ACC112 (cell line): ENCODE data around the gene EN2.
A peak's percentile ranks its signal among the peaks of the same experiment; 100 is the strongest.

Experiments used
- H2AFZ ChIP-seq: fragments of 200-600 bp; sonication (generic); one replicate; pipeline ENCODE4 v1.6.0; 2017; ENCODE audit warnings: antibody characterized with exemption, low read length; ENCODE audit not compliant: unreplicated experiment
- H3K27ac ChIP-seq: fragments of 200-600 bp; sonication (generic); 2 replicates; pipeline ENCODE4 v1.5.1; 2014; ENCODE audit warnings: low read depth, mild to moderate bottlenecking, antibody characterized with exemption, low read length, moderate library complexity
- H3K27me3 ChIP-seq: fragments of 200-600 bp; sonication (generic); 2 replicates; pipeline ENCODE4 v1.6.1; 2014; ENCODE audit warnings: mild to moderate bottlenecking, antibody characterized with exemption, low read length, moderate library complexity, mixed read lengths; ENCODE audit not compliant: insufficient read depth
- H3K36me3 ChIP-seq: fragments of 200-600 bp; sonication (generic); 2 replicates; pipeline ENCODE4 v1.6.1; 2016; ENCODE audit warnings: mild to moderate bottlenecking, antibody characterized with exemption, low read length, moderate library complexity, mixed read lengths; ENCODE audit not compliant: insufficient read depth
- H3K4me1 ChIP-seq: fragments of 200-600 bp; sonication (generic); one replicate; pipeline ENCODE4 v1.6.1; 2016; ENCODE audit warnings: low read length, mixed read lengths; ENCODE audit not compliant: insufficient read depth, unreplicated experiment, control insufficient read depth
- H3K4me3 ChIP-seq: fragments of 200-600 bp; sonication (generic); 2 replicates; pipeline ENCODE4 v1.5.1; 2014; ENCODE audit warnings: mild to moderate bottlenecking, low read depth, low read length
- H3K79me2 ChIP-seq: fragments of 200-600 bp; sonication (generic); one replicate; pipeline ENCODE4 v1.6.0; 2016; ENCODE audit warnings: low read length; ENCODE audit not compliant: control insufficient read depth, unreplicated experiment, insufficient read depth

EN2 gene

GRCh38 chr7:155489862-155490696, 32.1 kb downstream of the EN2 start:
- Histone ChIP-seq H3K27ac (no peak overlapping the region), H3K4me1 (no peaks in the 10 kb centered on the region), H2AFZ (no peak overlapping the region), H3K27me3 (peaks cover 45% of the 10 kb centered on the region), H3K4me3 (peak overlapping the region; percentile 45), H3K79me2 (no peaks in the 10 kb centered on the region), H3K36me3 (no peaks in the 10 kb centered on the region)

DNA sequence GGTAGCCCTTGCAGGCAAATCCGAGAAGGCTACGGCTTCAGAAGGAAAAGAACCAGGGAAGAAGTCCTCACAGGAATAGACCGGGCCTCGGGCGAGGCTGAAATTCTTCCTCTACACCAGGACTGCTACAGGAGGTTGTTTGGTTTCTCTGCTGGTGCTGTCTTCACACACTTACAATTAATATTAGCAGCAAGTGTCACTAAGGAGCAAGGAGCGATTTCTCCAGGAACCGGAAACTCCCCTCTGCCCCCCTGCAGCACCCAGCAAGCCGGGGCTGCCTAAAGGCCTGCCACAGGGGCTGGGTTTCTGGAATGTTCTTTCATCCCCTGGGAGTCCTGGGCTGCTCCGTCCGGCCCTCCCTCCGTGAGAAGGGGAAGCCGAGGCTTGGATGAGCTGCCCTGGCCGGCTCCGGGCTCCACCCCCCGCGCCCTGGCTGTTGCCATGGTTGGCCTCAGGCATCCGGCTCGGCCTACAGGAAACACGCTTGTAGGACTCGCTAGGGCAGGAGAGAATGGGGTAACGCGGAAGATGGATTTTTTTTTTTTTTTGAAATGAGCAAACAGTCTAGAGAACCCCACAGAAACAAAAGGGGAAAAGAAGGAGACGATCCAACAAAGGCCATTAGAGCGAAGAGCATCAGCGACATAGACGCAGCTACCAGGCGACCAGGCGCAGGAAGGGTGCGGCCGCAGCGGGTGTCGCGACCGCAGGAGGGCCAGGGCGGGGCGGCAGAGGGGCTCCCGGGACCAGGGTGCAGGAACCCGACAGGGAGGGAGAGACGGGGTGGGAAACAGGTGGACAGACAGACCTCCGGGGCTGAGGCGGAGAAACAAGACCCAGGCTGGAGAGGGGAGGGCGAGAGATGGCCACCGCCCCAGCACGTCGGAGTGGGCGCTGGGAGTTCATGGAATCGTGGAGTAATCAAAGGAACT, 33.0 kb downstream of the EN2 start:
- Histone ChIP-seq H3K36me3 (no peaks in the 10 kb centered on the region), H3K27me3 (peaks cover 45% of the 10 kb centered on the region), H3K79me2 (no peaks in the 10 kb centered on the region), H3K4me1 (no peaks in the 10 kb centered on the region), H2AFZ (no peak overlapping the region), H3K27ac (no peak overlapping the region), H3K4me3 (peak overlapping the region; percentile 45)

DNA sequence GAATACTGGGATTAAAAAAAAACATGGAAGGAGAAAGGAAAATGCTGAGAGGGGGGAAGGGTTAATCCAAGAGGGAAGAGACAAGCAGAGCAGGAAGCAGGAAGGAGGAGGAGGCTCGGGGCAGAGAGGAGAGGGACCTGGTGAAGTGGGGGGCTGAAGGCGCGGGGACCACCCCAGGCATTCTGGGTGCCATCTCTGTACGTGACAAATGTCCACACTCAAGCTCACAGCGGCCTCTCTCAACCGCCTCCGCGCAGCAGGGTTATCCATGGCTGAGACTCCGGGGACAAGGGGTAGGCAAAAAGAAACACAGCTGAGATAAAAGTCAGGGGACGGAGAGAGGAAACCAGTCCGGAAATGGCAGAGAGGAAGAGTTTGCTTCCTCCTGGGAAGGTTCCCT, 33.9 kb downstream of the EN2 start:
- H3K27me3 ChIP-seq, result peaks cover 45% of the 10 kb centered on the region
- no peak overlapping the region for H3K4me3 ChIP-seq
- H2AFZ ChIP-seq, result no peak overlapping the region
- H3K79me2 ChIP-seq, result no peaks in the 10 kb centered on the region
- no peaks in the 10 kb centered on the region for H3K36me3 ChIP-seq
- H3K27ac ChIP-seq, result no peak overlapping the region
- no peaks in the 10 kb centered on the region for H3K4me1 ChIP-seq

DNA sequence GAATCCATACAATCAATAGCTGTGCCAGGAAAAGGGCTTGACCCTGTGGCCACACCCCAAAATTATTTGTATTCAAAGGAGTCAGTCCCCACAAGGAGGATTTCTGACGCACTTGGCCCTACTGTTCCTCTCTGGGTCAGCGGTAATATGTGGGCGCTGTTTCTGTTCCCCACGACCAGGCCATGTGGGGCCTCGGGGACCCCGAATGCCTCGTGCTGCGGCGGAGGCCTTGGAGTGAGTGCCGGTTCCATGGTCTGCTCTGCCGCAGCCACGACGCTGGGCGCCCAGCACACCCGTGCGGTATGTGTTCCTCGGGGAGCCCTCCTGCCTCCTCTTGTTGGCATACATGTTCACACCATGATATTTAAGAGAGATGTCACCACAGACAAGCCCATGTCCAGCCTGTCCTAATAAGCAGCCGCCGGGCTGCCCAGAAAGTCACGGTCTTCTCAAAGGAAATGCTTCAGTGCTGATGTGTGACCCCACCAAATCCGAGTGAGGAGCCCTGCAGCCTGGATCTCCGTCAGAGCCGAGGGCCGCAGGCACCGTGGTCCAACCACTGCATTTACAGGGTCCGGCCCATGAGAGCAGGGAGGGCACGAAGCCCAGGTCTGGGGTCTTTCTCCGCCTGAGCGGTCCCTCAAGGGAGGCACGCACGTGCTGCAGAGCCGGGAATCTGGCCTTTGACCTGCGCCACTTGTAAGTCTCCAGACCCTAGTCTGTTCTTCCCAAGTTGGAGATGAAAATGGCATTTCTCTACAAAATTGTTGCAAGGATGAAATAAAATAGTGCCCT, 36.0 kb downstream of the EN2 start:
- Histone ChIP-seq H3K36me3 (no peaks in the 10 kb centered on the region), H3K27ac (no peak overlapping the region), H2AFZ (no peak overlapping the region), H3K4me3 (no peak overlapping the region), H3K27me3 (peaks cover 60% of the 10 kb centered on the region), H3K4me1 (no peaks in the 10 kb centered on the region), H3K79me2 (no peaks in the 10 kb centered on the region)

DNA sequence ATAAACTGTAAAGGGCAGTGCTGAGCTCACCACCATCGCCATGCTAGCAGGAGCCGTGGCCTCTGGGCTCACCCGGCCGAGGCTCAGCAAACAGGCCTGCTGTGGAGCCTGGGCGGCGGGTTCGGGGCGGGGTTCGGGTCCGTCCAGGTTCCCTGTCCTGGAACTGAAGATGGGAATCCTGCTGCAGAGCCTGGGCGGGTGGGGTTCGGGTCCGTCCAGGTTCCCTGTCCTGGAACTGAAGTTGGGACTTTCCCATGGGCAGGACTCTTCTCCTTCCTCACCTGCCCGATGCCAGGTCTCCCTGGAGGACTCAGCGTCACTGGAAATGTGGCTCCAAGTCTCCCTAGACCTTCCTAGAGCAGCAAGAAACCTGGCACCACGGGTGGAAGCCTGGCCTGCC, 36.6 kb downstream of the EN2 start:
- no peak overlapping the region for H3K4me3 ChIP-seq
- no peak overlapping the region for H3K27ac ChIP-seq
- no peak overlapping the region for H2AFZ ChIP-seq
- no peaks in the 10 kb centered on the region for H3K79me2 ChIP-seq
- no peaks in the 10 kb centered on the region for H3K36me3 ChIP-seq
- H3K27me3 ChIP-seq, result peaks cover 60% of the 10 kb centered on the region
- no peaks in the 10 kb centered on the region for H3K4me1 ChIP-seq

GRCh38 chr7:155495440-155496248, 37.7 kb downstream of the EN2 start:
- Histone ChIP-seq H3K36me3 (no peaks in the 10 kb centered on the region), H3K27ac (no peak overlapping the region), H3K27me3 (peaks cover 65% of the 10 kb centered on the region), H3K4me1 (no peaks in the 10 kb centered on the region), H3K79me2 (no peaks in the 10 kb centered on the region), H2AFZ (no peak overlapping the region), H3K4me3 (no peak overlapping the region)

DNA sequence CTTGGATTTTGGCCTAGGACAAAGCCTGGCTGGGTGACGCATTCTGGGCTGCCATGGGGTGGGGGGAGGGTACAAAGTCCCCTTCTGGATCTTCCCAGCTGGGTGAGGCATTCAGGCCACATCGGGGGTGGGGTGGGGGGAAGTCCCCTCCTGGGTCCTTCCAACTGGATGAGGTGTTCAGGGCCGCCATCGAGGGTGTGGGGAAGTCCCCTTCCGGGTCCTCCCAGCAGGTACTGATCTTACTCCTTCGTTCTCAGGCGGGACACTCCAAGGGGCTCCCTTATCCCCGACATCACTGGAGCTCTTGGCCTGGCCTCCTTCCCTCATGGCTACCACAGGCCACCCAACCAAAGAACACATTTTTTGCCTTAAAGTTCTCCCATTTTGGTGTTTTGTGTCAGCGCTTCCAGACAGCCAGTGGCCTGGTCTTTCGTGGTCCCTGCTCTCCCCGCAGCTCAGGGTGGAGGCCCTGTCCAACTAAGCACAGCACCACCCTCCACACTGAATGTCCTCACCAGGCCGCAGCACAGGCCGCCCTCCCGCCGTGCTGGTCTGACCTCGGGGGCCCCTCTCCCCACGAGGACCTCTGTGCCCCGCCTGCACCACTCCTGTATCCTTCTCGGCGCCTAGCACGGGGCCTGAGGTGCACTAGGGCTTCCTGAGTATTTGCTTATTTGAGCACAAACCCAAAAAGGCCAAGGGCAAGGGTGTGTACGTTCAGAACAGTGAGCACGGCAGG, 38.5 kb downstream of the EN2 start:
- Histone ChIP-seq H3K4me3 (no peak overlapping the region), H2AFZ (no peak overlapping the region), H3K36me3 (no peaks in the 10 kb centered on the region), H3K27ac (no peak overlapping the region), H3K27me3 (peaks cover 66% of the 10 kb centered on the region), H3K4me1 (no peaks in the 10 kb centered on the region), H3K79me2 (no peaks in the 10 kb centered on the region)

DNA sequence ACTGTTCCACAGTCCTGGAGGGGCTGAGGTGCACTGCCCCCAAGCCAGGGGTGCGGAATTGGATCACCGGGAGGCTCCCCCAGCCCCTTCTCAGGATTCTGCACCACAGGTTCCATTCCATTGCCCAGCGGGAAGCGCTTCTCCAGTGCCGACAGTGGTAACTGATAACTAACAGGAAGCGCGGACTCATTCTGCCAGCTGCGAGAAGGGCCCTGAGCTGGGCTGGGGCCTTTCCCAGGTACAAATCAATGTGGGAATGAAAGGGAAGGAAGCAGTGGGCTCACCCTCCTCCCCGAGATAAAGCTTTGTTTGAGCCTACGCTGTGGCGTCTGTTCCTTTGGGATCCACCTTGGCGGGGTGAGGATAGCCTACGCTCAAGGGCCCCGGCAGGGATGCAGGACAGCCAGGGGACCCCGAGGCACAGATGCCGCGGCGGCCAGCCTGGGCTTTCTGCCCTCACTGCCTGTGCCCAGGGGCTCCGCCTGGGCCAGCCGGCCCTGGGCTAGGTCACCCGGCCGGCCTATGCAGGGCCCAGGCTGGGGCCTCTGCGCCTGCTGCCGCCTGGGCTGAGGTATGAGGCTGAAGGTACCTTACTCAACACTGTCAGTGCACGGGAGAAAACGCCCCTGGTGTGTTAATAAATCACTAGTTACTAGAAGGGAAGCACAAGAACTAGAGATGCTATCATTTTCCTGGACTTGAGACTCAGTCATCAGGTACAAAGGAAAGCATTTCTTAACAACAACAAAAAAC, 39.4 kb downstream of the EN2 start:
- H3K4me3 ChIP-seq, result no peak overlapping the region
- H3K36me3 ChIP-seq, result no peaks in the 10 kb centered on the region
- no peak overlapping the region for H2AFZ ChIP-seq
- H3K27me3 ChIP-seq, result peaks cover 65% of the 10 kb centered on the region
- no peaks in the 10 kb centered on the region for H3K4me1 ChIP-seq
- H3K27ac ChIP-seq, result no peak overlapping the region
- H3K79me2 ChIP-seq, result no peaks in the 10 kb centered on the region

- H3K4me3 ChIP-seq, result no peak overlapping the region
- H3K27me3 ChIP-seq, result peaks cover 100% of the 10 kb centered on the region
- H3K27ac ChIP-seq, result no peak overlapping the region
- H3K4me1 ChIP-seq, result no peaks in the 10 kb centered on the region
- no peaks in the 10 kb centered on the region for H3K36me3 ChIP-seq
- no peak overlapping the region for H2AFZ ChIP-seq
- H3K79me2 ChIP-seq, result no peaks in the 10 kb centered on the region
Observed at GRCh38 chr7:155505422-155505793, 47.5 kb downstream of the EN2 start.
